ENCODE data around the gene HDAC4.
A peak's percentile ranks its signal among the peaks of the same experiment; 100 is the strongest.

HDAC4 gene

GRCh38 chr2:239129147-239129920 lies 271.5 kb downstream of the HDAC4 start:
- no peak for DNase-seq

DNA sequence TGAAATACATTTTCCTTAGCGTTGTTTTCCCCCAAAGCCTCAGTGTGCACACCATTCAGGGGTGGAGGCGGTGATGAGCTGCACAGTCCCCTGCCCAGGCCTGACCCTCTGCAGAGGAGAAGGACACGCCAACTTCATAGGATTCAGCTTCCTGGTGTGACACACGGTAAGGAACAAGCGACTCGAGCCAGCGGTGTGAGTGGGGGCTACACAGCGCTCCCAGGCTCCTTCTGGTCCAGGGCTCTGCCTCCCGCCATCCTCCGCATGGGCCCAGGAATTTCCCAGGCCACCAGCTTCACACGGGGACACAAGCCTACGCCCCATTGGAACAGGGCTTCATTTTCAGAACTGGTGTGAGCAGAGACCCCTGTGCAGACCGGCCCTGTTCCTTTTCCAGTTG lies 272.1 kb downstream of the HDAC4 start:
- DNase-seq: no peak

GRCh38 chr2:239127513-239127912 lies 273.3 kb downstream of the HDAC4 start:
- DNase-seq: no peak

DNA sequence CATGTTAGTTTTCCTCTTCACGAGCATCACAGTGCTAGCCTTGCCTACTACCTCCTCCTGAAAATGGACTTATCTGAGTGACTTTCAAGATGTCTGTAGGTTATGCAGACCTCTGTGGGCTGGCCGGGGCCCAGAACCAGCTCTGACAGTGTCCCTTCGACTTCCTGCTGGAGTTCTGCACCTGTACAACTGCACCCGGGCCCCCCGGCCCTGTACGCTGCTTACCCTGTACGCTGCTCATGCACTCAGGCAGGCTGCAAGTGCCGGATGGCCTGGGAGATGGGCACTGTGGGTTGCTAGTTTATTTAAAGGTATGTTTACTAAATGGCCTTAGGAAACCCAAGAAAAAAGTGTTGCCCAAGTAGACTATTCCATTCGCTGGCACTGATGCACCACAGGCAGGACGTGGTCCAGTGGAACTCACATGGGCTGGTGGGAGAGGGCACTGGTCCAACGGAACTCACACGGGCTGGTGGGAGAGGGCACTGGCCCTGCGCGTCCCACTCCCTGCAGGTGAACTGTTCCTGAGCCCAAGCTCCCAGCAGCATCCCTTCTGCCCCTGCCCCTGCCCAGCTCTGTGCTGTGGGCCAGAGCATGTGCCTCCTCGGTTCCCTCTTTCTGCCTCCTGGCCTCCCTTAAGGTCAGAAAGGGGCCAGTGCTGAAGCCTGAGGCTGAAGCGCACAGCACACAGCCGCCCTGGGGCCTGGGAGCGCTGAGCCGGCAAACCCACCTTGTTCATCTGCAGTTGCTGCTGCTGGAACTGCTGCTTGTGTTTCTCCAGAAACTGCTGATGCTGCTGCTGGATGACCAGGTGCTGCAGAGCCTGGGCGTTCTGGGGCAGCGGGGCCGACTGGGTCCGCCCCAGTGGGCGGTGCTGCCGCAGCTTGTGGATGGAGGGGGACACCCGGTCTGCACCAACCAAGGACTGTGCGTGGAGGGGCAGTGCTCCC lies 274.8 kb downstream of the HDAC4 start:
- DNase-seq: no peak

GRCh38 chr2:239124152-239124899 lies 276.5 kb downstream of the HDAC4 start:
- no peak for DNase-seq

DNA sequence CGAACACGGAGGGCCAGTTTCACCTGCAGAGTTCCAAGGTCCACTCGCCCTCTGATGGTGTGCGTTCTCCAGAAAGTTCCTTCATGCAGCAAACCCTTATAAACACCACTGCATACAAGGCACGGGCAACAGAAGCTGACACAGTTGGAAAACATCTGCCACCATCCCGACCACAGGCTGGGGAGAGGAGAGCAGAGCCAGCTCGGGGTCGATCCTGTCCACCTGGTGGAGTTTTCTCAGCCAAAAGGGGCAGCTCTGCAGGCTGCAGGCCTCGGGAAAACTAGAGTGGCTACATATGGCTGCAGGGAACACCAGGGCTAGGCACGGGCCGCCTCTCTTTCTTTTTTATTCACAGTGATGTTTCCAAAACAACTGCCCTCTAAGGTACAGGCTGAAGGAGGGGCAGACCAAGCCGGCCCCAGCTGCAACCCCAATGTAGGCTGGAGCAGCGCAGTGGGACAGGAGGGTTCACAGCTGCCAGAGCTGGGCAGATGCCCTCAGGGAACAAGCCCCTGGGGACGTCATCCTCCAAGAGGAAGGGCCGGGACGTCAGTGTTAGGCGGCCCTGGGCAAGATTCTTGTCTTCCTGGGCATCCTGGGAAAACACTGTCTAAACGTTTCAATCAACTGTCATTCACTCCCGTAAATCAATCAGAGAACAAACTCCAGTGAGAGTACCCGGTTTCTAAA lies 278.3 kb downstream of the HDAC4 start:
- DNase-seq: no peak

- no peak for DNase-seq
These were observed 279.2 kb downstream of the HDAC4 start for GRCh38 chr2:239121600-239122012.

DNA sequence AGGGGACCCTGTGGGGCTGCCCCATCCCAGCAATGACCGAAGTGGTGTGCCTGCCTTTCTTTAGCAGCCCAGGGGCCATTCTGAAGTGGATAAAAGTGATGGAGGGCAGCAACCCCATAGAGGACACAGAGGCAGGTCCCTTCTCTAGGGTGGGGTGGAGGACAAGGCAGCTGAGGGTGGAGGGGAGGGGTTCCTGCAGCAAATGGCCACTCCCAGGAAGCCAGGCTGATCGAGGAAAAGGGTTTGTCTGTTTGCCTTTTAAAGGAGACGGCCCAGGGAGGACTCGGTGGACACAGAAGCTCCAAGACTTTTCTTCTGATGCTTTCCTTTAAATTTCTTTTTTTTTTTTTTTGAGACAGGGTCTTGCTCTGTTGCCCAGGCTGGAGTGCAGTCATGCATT lies 280.2 kb downstream of the HDAC4 start:
- no peak for DNase-seq

GRCh38 chr2:239119346-239120126 lies 281.3 kb downstream of the HDAC4 start:
- DNase-seq: no peak

DNA sequence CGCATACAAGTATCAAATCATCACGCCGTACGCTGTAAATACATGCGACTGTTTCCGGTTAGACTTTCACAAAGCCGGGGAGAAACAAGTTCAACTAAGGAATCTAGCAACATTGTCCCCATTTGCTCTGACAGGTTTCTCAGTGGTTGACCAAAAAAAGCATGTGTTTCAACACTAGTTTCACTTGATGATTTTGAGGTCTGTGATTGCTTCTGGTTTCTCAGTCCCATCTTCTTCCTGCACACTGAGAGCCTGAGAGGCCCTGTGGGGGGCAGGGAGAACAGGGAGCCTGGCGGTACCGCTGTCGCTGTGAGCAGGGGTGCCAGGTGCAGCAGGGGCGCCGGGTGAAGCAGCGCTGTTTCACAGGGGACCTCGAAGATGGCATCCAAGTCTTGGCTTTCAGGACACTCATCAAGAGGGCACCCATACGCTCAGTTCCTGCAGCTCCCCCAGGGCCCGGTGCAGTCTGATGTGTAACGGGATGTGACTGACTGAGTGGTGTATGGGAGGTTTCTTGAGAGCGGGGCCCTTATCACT lies 282.1 kb downstream of the HDAC4 start:
- peak; percentile 32 for DNase-seq

DNA sequence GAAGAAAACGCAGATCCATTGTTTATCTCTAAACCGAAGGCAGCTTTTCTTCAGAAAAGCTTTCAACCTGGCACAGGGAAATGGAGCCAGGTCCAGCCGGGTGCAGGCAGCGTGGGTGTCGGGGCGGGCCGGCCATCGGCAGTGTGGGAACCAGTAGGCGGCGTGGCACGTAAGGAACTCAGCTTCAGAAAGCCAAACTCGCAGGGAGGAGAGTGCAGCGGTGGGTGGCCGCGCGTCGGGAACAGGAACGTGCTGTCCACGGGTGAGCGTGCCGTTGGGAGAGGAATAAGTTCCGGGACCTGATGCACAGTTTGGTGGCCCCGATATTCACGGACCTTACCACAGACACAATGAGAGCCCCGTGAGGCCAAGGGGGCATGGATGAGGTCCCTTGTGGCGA lies 282.6 kb downstream of the HDAC4 start:
- DNase-seq: no peak

DNA sequence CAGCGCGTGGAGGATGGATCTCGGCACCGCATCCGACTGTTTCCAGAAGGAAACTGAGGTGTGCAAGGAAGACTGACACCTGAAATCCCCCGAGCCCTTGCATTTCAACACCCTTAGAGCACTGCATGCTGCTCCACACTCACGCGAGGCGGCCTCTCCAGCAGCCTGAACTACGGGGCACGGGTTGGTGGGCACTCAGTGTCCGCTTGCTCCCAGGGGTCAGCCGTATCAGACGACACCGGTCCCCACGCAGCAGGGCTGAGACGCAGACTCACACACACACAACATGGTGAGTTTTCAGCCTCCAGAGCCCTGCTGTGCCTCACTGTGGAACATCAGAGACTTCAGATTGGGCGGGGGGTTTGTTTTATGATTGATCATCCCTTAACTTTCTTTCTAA lies 283.0 kb downstream of the HDAC4 start:
- no peak for DNase-seq

DNA sequence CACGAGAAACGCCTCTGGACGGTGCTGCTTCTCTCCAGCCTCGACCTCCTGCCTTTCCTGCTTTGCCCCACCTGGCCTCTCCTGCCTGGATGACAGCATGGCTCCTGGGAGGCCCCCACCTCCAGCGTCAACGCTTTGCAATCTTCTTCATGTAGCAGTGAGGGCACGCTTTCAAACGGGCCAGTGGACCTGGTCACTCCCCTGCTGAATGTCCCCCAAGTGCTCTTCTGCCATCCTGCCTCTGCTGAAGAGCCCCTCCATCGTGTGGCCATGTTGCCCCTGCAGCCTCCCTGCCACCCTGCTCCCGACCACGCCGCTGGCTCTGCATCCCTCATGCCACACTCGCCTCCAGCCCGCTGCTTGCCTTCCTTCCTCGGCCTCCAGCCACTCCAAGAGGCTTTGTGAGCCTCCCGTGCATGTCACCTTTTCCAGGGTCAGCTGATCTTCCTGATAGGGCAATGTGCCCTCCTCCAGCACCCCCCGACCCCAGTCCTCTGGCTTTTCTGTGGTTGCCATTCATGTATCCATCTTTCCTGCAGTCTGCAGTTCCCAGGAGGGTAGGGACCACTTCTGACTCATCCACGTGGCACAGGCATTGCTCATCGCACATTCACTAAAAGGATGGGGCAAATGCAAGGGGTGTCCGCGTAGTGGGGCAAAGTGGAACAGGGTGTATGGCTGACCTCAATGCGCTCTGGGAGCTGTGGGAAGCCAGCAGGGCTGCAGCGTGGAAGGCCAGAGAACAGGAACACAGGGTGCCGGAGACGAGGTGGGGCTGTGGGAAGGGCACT lies 284.2 kb downstream of the HDAC4 start:
- DNase-seq: no peak

- no peak for DNase-seq
These were observed 285.2 kb downstream of the HDAC4 start for GRCh38 chr2:239115616-239116015.

DNA sequence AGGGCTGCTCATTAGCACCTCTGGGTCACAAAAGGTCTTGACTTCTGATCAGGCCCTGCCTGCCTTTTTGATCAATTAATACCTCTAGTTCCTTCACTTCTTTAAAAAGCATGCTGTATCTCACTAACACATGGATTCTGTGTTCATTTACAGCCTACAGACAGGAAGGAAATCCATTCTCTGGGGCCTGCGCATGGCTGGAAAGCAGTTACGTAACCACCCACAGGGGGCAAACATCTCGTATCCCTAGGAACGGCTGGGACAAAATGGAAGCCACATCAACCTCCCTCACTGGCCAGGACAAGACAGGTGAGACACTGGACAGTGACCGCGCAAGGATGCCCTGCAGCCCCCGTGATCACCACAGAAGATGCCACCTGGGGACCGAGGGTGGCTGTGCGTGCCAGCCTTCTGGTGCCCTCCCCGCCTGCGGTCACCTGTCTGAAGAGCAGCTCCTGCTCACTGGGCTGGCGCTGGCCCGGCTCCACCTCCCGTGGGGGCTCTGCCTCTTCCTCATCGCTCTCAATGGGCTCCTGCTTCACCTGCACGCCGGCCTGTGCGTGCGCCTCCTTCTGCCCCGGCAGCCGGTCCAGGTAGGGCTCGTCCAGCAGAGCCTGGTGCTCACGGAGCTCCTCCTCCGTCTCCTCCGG lies 286.1 kb downstream of the HDAC4 start:
- no peak for DNase-seq

GRCh38 chr2:239114119-239114581 lies 286.7 kb downstream of the HDAC4 start:
- no peak for DNase-seq

- DNase-seq: no peak
These were observed 287.2 kb downstream of the HDAC4 start for GRCh38 chr2:239113615-239114014.

GRCh38 chr2:239113171-239113570 lies 287.6 kb downstream of the HDAC4 start:
- DNase-seq: no peak

GRCh38 chr2:239112127-239112774 lies 288.6 kb downstream of the HDAC4 start:
- DNase-seq: no peak
